ENCODE results near the gene MVD.

MVD gene

DNA sequence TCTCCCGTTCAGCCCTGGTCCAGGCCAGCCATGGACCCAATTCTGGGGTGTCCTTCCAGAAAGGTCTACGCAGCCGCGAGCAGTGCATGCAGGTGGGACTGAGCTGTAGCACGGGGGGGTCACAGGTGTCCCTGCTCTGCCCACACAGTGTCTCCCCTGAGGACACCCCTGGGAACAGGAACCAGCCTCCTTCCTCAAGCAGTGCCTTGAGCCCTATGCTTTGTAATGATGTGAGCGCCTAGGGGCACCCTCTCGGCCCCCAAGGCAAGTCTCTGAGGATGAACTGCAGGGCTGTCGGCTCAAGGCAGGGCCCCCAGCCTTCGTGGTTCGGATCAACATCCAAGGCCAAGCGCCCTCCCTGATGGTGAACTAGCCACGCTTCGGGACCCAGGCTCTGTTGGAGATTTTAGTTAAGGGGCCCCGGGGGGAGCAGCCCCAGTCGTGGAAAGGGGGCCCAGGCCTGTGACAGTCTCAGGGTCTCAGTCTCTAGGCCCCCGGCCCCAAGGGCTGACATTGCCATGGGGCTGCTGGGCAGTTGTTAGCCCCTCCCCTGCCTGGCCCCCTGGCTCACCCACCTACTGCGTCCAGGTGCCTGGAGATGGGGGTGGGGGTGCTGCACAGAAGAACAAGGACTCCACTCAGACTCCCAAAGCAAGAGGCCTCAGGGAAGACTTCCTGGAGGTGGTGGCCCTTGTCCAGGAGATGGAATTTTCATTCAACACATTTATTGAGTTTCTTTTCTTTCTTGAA lies 22.2 kb downstream of the MVD start:
- no peak for DNase-seq (ENCODE audit: low spot score)

DNA sequence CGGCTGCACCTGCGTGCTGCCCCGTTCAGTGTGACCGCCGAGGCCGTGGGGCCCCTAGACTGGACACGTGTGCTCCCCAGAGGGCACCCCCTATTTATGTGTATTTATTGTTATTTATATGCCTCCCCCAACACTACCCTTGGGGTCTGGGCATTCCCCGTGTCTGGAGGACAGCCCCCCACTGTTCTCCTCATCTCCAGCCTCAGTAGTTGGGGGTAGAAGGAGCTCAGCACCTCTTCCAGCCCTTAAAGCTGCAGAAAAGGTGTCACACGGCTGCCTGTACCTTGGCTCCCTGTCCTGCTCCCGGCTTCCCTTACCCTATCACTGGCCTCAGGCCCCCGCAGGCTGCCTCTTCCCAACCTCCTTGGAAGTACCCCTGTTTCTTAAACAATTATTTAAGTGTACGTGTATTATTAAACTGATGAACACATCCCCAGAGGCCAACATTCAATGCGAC lies 22.8 kb downstream of the MVD start:
- DNase-seq (ENCODE audit: low spot score): no peak

DNA sequence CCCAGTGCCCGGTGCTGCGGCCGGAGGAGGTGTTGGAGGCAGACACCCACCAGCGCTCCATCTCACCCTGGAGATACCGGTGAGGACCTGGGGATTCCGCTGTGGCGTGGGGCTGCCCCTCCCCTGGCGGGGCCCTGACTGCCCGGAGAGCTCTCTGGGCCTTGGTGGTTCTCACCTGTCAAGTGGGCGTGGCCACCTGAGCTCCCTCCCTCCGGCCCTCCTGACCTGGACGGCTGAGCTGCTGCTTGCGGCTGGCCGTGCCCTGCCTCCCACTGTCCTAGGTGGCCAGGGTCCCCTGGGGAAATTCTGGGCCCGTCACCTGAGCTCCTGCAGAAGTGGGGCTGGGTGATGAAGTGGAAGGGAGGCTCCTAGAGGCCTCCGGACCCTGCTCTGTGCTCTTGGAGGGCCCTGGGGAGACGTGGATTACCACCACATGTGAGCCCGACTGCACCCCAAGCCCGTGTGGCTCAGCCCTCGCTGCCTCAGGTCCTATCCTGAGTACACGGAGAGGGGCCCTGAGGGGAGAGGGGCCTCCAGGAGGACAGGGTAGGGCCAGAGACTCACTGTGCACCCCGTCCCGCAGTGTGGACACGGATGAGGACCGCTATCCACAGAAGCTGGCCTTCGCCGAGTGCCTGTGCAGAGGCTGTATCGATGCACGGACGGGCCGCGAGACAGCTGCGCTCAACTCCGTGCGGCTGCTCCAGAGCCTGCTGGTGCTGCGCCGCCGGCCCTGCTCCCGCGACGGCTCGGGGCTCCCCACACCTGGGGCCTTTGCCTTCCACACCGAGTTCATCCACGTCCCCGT lies 23.5 kb downstream of the MVD start:
- no peak for DNase-seq (ENCODE audit: low spot score)

DNA sequence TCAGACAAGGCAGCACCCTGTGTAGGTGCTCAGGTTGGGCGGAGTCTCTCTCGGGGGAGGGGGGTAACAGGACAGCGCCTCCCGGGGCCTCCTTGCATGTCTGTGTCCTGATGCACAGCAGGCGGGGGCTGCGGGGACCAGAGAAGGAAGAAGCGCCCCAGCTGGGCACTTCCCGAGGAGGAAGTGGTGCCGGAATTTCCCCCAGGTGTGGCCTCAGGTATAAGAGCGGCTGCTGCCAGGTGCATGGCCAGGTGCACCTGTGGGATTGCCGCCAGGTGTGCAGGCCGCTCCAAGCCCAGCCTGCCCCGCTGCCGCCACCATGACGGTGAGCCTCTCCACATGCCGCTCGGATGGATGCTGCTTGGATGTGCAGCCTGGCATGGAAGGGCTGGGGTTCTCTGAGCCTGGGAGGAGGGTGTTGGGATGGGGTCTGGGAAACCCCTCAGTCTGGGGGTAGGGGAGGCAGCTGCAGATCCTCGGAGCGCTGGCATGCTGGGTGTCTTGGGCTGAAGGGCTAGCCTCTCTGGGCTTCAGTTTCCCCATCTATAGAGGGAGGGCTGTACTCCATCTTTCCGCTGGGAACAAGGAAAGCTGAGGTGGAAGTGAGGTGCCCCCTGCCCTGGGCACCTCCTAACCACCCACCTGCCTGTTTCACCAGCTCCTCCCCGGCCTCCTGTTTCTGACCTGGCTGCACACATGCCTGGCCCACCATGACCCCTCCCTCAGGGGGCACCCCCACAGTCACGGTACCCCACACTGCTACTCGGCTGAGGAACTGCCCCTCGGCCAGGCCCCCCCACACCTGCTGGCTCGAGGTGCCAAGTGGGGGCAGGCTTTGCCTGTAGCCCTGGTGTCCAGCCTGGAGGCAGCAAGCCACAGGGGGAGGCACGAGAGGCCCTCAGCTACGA lies 24.3 kb downstream of the MVD start, which contains the start of gene IL17C:
IL17C (plus strand) TSS at position 250 of the 908 bp plus-strand sequence; CDS start at position 320, 70 bp downstream.
- DNase-seq (ENCODE audit: low spot score): no peak

DNA sequence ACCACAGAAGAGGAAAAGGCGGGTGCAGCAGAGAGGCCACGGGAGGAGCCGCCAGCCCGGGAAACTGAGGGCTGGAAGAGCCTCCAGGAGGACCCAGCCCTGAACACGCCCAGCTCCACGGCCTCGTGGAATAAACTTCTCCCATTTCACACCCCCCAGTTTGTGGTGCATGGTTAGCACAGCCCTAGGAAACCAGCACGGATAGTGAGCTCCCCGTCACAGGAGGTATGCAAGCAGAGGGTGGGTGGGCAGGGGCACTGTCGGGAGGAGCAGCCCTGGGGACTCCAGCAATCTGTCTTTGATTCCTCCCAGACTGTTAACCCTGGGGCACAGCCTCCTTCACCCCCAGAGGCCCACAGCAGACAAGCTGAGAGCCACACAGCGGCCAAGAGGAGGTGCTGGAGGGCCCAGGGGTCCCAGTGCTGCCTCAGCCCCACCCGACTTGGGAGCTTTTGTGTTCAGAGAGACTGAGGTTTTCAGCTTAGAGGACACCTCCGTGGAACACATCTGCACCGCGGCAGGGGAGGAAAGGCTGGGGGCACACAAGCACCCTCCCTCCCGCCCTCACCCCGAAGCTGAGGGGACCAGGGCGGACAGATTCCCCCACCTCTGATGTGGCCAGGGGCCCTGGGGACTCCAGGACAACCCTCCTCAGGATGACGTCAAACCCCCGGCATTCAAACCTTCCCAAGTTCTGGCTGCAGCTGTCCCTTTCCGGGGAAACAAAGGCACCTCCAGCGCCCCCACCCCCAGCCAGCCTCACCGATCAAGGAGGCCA lies 26.2 kb downstream of the MVD start:
- no peak for DNase-seq (ENCODE audit: low spot score)

DNA sequence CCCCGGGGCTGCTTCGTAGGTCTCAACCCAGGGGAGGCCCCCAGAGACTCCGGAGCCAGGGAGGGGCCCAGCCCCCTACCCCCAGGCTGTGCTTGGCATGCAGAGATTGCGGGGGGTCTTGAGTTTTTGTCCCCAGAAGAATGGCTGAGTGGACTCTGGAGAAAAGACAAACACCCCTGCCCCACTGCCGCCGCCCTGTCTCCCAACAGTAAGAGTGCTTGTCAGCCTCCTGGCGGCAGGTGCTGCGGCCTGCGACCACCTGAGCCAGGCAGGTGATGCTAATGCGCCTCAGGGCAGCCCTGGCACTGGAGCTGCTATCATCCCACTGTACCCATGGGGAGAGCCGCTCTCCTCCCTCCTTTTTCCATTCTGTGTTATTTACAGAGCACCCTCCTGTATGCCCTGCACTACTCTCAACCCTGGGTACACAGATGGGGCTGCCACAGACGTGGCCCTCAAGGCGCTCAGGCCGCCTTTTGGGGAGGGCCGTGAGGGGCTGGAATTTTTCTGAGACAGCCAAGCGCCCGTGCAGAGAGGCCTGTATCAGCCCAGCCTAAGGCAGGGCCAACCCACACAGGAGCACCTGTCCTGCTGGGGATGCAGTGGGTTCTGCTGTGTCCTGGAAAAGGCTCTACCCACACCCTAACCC lies 27.1 kb downstream of the MVD start:
- no peak for DNase-seq (ENCODE audit: low spot score)

DNA sequence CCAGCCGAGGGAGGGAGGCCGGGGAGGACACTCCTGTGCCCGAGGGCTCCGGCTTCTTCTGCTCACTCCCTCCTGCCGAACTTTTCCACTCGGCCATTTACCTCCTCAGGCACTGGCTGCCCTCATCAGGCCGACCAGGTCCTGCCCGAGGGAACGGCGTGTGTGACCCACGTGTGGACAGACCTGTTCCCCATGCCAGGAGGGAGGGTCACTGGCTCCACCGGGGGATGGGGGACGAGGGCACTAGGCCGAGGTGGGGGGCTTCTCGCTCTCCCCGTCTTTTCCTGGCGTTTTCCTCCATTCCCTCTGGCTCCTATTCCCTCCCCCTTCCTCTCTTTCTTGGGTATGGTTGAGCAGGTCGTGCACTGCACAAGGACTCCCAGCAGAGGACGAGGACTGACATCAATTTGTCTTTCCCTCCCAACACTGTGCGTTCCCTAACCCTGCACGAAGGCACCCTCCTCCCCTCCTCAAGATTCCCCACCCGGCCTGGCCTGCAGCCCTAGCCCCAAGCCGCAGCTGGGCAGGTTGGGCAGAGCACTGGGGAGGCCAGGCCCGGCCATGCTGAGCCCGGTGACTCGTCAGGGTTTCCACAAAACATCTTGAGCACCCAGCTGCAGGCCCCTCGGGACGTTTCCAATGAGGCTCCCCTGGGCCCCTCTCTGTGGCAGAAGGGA lies 27.8 kb downstream of the MVD start:
- no peak for DNase-seq (ENCODE audit: low spot score)

DNA sequence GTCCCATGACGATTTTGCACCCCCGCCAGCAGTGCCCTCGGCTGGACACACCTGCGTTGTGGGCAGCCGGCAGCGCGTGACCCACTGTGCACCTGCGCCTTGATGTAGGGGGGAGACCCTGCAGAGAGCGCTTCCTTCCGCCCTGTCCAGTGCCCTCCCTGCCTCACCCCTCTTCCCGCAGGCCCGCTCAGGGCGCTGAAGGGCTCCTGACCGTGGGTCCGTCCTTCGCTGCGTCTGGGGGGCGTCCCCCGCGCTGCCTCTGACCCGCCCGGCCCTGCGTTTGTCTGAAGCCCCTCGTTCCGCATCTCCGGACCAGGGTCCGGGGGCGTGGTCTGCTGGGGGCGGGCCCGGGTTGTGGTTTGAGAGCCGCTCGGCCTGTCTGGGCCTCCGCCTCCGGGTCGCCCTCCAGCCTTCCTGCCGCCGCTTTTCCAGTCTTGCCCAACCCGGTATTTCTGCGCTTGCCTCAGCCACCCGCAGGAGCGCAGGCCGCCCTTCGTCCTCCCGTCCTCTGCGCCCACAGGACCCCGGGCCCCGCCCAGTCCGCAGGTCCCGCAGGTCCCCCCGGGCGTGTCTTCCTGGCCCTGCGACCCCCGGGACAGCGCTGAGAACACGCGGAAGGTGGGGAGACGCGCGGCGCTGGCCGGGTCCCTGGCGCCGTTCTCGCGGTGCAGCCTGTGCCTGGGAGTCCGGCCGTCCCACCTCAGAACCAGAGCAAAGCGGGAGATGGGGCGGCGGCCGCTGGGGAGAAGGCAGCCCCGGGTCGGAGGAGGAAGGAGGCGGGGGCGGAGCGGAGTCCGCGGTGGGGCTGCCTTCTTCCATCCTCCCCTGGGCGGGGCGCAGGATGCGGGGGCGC lies 28.5 kb downstream of the MVD start:
- no peak for DNase-seq (ENCODE audit: low spot score)

DNA sequence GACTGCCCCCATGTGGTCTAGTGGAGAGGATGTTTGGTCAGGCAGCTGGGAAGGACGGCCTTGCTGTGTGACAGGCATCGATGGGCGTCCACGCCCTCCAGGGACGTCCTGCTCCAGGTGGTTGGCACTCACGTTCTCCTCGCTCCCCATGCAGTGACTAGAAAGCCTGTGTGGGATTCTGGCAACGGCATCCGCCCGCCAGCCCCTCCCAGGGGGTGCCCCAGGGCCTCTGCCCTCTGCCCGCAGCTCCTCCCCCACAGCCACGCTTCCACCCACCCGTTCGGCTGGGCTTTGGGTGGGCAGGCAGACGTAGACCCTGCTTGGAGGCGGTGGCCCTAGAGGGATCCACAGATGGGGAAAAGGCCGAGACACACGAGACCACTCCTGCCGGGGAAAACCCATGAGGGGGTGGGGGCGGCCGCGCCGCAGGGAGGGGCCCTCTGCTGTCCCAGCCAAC lies 29.2 kb downstream of the MVD start:
- no peak for DNase-seq (ENCODE audit: low spot score)

DNA sequence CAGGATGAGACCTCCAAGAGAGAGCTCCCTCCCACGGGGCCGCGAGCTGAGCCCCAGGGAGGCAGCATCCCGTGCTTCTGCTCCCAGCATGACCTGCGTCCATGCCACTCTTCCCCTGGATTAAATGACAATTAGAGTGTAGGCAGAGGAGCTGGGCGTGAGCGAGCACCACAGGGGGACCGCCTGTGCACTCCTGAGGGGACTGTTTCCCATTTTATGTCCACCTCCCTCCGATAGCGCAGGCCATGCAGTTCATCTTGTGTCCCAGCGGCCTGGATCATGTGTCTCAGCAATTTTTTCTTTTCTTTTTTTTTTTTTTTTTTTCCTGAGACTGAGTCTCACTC lies 30.3 kb downstream of the MVD start:
- DNase-seq (ENCODE audit: low spot score): no peak

DNA sequence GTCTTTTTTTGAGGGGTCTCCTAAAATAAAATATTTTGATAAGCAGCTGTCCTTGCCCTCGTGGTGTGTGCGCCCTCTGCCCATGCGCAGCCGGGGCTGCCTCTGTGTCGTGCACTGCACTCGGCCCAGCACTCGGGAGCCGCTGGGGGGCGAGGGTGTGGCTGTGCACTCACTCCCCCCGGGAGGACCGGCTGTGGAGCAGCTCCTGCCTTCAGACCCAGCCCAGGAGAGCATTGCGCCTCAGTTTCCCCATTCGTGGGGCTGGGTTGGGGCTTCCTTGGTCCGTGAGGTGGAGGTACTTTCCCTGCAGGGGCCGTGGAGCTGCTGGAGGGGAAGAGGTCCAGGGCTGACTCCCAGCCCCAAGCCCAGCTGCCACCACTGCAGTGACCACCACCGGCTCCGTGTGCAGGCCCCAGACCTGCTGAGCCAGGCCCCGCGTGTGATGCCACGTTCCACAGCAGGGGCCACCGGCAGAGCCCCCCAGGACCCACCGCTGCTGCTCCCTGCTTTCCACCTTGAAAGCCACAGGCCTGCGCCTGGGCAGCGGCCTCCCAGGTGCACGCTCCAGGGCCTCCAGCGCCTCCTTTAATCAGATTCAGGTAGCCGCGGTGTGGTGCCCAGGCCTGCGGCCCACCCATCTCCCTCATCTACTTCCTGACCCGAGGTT lies 30.8 kb downstream of the MVD start:
- DNase-seq (ENCODE audit: low spot score): no peak

DNA sequence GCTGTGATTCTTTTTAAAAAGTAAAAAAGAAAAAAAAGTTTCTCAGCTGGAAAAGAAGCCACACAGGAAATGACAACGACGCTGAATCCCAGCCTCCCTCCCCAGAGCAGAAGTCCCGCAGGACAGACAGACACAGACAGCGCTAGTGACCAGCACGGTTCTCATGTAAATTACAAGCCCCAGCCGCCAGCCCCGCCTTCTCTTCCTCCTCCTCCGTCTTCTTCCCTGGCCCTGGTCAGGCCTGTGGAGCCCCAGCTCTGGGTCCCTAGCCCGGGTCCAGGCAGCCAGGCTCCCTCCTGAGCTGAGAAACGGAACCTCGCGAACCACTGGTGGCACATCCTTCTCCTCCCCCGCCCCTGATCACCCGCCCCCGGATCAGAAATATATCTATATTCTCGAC lies 31.5 kb downstream of the MVD start:
- DNase-seq (ENCODE audit: low spot score): no peak

DNA sequence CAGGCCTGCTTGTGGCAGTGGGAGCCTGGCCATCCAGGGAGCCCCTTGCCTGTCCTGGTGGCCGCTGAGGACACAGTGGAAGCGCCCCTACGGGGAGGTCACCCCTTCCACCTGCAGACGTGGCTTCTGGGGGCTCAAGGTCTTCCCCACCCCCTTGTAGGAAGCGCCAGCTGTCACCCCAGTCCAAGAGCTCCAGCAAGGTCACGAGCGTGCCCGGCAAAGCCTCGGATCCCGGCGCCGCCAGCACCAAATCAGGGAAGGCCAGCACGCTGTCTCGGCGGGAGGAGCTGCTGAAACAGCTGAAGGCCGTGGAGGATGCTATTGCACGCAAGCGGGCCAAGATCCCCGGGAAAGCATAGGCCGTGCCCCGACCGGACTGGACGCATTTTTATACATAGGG lies 31.9 kb downstream of the MVD start:
- no peak for DNase-seq (ENCODE audit: low spot score)

DNA sequence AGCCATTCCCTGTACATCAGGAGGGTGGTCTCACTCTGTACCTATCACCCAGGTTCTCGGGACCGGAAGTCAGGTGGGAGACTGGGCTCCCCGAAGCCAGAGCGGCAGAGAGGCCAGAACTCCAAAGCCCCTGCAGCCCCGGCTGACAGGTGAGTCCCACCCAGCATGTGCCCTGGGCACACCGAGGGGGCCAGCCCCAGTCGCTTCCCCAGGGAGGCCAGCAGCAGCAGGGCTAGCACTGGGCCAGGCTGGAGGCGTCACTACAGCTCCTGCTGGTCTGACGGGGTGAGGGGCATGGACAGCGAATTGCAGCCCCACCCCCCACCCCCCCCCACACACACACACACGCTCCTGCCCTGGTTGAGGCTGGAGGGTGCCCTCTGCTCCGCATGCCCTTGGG lies 32.5 kb downstream of the MVD start:
- no peak for DNase-seq (ENCODE audit: low spot score)

DNA sequence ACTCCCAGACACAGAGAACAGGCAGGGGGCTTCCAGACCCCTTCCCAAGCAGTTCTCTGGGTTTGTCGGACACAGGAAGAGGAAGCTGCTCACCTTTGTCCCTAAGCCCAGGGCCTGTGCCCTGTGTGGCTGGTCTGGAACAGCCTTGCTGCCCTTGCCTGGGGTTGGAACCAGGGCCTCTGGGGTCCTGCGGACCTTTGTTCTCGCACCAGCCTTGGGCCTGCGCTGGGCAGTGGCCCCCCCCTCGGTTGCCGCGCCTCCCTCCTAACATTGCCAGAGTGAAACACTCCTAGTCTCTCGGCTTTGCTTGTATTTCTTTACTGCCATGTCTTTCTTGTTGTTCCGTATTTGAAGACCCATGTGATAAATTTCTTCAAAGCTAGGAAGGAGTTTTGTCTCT lies 33.1 kb downstream of the MVD start:
- no peak for DNase-seq (ENCODE audit: low spot score)

DNA sequence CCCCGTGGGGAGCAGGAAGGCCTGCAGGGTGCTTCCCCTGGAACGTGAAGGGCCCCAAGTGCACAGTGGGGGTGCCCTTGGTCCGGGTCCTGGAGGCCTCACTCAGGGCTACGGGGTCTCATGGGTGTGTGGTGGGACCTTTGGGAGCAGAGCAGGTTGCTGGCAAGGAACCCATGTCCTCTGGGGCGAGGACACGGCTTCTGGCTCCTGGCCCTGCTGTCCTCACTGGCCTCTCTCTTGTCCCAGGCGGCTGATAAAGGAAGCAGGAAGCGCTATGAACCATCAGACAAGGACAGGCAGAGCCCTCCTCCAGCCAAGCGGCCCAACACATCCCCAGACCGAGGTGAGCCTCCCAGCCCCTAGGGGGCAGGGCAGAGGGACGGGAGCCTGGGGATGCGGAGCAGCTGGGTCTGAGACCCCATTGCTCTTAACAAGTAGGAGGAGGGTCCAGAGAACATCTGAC lies 34.3 kb downstream of the MVD start:
- DNase-seq (ENCODE audit: low spot score): no peak

DNA sequence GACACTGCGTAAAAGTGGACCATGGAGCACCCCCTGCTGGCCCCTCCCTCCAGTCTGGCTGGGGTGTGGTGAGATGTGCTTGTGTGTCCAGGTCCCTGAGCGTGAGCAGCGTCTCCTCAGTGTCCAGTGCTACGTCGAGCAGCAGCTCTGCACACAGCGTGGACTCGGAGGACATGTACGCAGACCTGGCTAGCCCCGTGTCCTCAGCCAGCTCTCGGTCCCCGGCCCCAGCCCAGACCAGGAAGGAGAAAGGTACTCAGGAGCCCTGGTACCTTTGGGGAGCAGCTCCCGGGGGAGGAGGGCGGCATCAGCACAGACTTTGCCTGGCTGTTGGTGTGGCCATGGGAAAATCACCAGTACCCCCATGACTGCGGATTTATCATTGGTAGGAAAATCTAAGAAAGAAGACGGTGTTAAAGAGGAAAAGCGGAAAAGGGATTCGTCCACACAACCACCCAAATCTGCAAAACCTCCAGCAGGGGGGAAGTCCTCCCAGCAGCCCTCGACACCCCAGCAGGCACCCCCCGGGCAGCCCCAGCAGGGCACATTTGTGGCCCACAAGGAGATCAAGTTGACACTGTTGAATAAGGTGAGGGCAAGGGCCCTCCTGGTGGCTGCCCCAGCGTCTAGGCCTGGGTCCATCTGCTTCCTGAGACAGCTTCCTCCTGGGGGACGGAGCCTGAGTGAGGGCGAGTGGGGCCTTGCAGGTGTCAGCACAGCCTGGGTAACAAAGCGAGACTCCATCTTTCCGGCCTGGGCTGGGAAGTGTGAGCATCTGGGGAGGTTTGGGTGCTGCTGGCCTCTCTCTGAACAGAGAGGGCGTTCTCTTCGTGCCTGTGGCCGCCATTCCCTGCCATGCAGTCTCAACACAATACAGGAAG lies 35.1 kb downstream of the MVD start:
- no peak for DNase-seq (ENCODE audit: low spot score)

DNA sequence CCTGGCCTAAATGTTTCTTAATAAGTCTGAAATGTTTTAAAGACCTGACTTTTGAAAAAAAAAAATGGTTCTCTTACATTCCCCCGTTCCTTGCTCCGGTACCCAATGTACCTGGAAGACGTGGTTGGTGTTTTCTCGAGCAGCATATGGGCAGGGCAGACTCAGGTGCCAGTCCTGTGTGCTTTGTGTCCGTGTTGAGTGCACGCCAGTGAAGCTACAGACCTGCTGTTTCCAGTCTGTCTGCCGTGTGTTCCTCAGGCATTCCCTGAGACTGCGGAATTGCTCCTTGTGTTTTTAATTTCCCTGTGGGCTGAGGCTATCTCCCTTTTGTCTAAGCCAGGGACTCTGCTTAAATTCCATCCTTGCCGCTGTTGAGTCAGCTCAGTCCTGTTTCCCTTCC lies 36.2 kb downstream of the MVD start:
- no peak for DNase-seq (ENCODE audit: low spot score)

All from left forelimb (tissue), 1 donor.